ENCODE measurements around the gene PRODH. TPM values are rescaled to one million over a fixed set of nuclear protein-coding genes. Genes with fewer than 3 reads are reported as not detected.
A peak's percentile ranks its signal among the peaks of the same experiment; 100 is the strongest.
"Not testable (repeated sequence)": the region's sequence is repeated elsewhere in the genome, so short reads cannot be mapped to it uniquely, and the experiment has no call there.

PRODH gene
- total RNA-seq, 2 donors from 2014 or later = not detected

DNA sequence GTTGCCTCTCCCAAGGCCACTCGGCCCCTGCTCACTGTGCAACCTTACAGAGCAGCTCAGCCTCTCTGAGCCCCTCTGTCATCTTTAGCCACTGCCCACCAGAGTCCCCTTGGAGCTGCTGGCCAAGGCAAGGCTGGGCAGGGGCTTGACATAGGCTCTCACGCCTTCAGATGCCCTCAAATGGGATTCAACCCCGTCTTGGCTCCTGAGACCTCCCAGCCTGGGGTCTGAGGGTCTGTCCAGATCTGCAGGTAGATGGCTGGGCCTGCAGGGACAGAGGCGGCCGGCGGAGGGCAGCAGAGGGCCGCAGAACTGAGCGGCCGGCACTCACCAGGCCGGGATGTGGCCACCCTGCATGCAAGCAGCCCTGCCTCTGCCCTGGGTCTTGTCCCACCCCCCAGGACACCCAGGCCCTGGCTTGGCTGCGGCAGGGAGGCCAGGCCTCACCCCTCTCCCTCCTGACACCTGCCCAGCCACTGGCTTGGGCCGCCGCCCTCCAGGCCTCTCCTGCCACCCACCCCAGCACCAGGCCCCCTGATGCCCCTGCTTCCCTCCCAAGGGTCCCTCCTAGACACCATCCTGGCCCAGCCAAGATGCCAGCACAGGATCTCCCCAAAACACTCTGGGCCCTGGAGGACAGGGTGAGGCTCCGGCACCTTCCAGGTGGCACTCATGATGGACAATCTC lies 18.4 kb upstream of the PRODH start:
- peak; percentile 26 to 44 (median 38) for DNase-seq
- ATAC-seq = peak; percentile 79
- H3K9me3 ChIP-seq (ENCODE audit: control insufficient read depth, low read length, poor library complexity, severe bottlenecking); H3K4me3 Mint-ChIP-seq; H3K36me3 Mint-ChIP-seq (ENCODE audit: low read depth); H3K27ac Mint-ChIP-seq; H3K4me1 Mint-ChIP-seq: not testable (repeated sequence)
- H3K27me3 Mint-ChIP-seq = peaks cover 13% of the 10 kb centered on the region

DNA sequence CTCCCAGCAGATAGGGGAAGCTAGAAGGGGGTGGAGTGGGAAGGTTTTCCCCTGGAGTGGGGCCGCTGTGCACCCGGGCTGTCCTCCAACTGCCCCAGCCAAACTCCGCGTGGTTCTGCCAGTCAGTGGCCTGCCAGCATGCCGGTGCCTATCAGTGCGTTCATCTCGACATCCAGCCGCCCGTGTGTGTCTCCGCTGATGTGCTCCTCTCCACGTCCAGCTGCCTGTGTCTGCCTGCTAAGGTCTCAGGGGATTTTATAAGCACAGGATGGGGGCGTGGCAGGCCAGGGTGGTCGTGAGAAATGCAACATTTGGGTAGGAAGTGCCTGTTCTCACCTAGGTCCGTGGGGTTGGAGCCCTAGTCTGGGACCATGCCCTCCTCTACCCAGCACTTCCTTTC lies 17.0 kb upstream of the PRODH start:
- not testable (repeated sequence) for H3K4me3 Mint-ChIP-seq; H3K4me1 Mint-ChIP-seq; H3K9me3 ChIP-seq (ENCODE audit: control insufficient read depth, low read length, poor library complexity, severe bottlenecking); DNase-seq; ATAC-seq; H3K36me3 Mint-ChIP-seq (ENCODE audit: low read depth); H3K27ac Mint-ChIP-seq
- H3K27me3 Mint-ChIP-seq = peaks cover 21% of the 10 kb centered on the region

DNA sequence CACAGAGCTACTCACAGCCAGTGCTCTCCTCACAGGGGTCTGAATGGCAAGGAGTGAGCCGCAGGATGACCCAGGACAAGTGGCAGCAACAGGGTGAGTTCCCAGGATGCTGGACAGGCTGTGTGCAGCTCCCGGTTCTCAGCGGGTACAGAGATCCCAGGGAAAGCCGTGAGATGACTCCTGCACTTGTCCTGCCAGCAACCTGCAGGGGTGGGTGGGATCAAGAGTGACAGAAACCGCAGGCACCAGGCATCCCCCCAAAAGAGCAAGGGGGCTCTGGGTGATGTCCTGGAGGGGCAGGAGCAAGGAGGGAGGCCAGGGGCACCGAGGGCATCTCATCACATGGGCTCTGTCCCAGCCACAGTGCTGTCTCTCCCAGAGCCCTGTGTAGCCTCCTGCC lies 15.9 kb upstream of the PRODH start:
- no peak overlapping the region for H3K27ac Mint-ChIP-seq
- no peaks in the 10 kb centered on the region for H3K9me3 ChIP-seq (ENCODE audit: control insufficient read depth, low read length, poor library complexity, severe bottlenecking)
- ATAC-seq = no peak
- H3K36me3 Mint-ChIP-seq (ENCODE audit: low read depth) = no peaks in the 10 kb centered on the region
- DNase-seq = no peak
- peaks cover 27% of the 10 kb centered on the region for H3K27me3 Mint-ChIP-seq
- peaks cover 2% of the 10 kb centered on the region for H3K4me1 Mint-ChIP-seq
- no peak overlapping the region for H3K4me3 Mint-ChIP-seq

DNA sequence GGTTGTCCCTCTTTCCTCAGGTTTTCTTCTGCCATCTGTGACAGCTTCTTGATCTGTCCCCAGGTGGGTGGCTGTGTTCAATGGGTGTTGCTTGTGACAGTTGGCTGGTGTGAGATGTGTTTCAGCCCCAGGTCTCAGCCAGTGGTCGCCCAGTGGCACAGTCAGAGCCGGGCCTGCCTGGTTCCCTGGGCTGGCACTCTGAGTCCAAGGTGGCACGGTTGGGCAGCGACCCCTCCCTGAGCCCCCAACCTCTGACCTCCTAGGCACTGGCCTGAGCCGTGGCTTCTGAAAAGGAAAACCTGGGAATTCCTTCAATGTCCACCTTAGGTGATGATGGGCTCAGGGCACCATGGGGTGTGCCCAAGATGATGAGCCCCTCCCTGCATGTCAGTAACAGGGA lies 14.0 kb upstream of the PRODH start:
- DNase-seq = no peak
- no peaks in the 10 kb centered on the region for H3K36me3 Mint-ChIP-seq (ENCODE audit: low read depth)
- no peaks in the 10 kb centered on the region for H3K9me3 ChIP-seq (ENCODE audit: control insufficient read depth, low read length, poor library complexity, severe bottlenecking)
- no peak overlapping the region for H3K27ac Mint-ChIP-seq
- H3K4me1 Mint-ChIP-seq = no peaks in the 10 kb centered on the region
- no peak overlapping the region for H3K4me3 Mint-ChIP-seq
- peaks cover 27% of the 10 kb centered on the region for H3K27me3 Mint-ChIP-seq
- no peak for ATAC-seq

DNA sequence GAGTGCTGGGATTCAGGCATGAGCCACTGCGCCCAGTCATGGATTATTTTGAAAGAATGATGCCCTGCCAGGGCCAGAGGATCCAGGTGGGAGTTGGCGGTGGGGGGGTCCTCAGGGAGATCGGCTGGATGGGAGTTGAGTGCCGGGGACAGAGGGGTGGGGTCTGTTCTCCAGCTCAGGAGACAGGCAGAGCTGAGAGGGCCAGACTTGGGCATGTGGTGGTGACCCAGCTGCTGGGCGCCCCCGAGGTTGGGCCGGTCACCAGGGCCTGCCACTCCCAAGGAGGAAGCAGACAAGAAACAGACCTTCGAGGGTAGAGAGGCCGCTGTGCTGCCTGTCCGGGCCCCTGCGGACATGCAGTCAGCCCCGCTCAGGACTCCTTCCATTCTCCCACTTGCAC lies 11.8 kb upstream of the PRODH start:
- DNase-seq = no peak
- no peaks in the 10 kb centered on the region for H3K36me3 Mint-ChIP-seq (ENCODE audit: low read depth)
- H3K27ac Mint-ChIP-seq = no peak overlapping the region
- H3K9me3 ChIP-seq (ENCODE audit: control insufficient read depth, low read length, poor library complexity, severe bottlenecking) = no peaks in the 10 kb centered on the region
- ATAC-seq = no peak
- peaks cover 27% of the 10 kb centered on the region for H3K27me3 Mint-ChIP-seq
- H3K4me3 Mint-ChIP-seq = no peak overlapping the region
- no peaks in the 10 kb centered on the region for H3K4me1 Mint-ChIP-seq

DNA sequence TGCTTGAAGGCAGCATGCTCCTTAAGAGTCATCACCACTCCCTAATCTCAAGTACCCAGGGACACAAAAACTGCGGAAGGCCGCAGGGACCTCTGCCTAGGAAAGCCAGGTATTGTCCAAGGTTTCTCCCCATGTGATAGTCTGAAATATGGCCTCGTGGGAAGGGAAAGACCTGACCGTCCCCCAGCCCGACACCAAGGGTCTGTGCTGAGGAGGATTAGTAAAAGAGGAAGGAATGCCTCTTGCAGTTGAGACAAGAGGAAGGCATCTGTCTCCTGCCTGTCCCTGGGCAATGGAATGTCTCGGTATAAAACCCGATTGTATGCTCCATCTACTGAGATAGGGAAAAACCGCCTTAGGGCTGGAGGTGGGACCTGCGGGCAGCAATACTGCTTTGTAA lies 11.0 kb upstream of the PRODH start:
- H3K27ac Mint-ChIP-seq; DNase-seq; H3K4me3 Mint-ChIP-seq; H3K4me1 Mint-ChIP-seq; ATAC-seq; H3K9me3 ChIP-seq (ENCODE audit: control insufficient read depth, low read length, poor library complexity, severe bottlenecking); H3K36me3 Mint-ChIP-seq (ENCODE audit: low read depth): not testable (repeated sequence)
- H3K27me3 Mint-ChIP-seq = peaks cover 27% of the 10 kb centered on the region

DNA sequence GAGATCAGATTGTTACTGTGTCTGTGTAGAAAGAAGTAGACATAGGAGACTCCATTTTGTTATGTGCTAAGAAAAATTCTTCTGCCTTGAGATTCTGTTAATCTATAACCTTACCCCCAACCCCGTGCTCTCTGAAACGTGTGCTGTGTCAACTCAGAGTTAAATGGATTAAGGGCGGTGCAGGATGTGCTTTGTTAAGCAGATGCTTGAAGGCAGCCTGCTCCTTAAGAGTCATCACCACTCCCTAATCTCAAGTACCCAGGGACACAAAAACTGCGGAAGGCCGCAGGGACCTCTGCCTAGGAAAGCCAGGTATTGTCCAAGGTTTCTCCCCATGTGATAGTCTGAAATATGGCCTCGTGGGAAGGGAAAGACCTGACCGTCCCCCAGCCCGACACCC lies 2.6 kb upstream of the PRODH start:
- not testable (repeated sequence) for ATAC-seq; H3K27me3 Mint-ChIP-seq; H3K36me3 Mint-ChIP-seq (ENCODE audit: low read depth); DNase-seq; H3K4me3 Mint-ChIP-seq; H3K9me3 ChIP-seq (ENCODE audit: control insufficient read depth, low read length, poor library complexity, severe bottlenecking); H3K27ac Mint-ChIP-seq; H3K4me1 Mint-ChIP-seq

DNA sequence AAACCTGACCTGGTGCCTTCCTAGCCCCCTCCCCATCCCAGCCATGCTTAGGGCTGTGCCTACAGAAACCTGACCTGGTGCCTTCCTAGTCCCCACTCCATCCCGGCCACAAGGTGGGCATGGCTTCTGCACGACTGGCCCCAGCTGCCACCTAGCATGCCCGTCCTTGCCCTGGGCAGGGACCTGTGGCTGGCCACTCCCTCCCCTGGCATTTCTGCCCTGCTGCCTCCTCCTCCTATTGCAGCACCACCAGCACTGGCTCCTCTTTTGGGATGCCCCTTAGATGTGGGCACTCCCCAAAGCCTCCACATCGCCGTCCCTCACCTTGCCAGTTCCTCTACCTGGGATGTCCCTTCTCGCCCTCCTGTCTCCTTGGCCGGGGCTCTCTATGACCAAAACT lies 1.4 kb downstream of the PRODH start:
- H3K27me3 Mint-ChIP-seq; ATAC-seq; DNase-seq; H3K4me1 Mint-ChIP-seq; H3K36me3 Mint-ChIP-seq (ENCODE audit: low read depth); H3K27ac Mint-ChIP-seq; H3K4me3 Mint-ChIP-seq; H3K9me3 ChIP-seq (ENCODE audit: control insufficient read depth, low read length, poor library complexity, severe bottlenecking): not testable (repeated sequence)

DNA sequence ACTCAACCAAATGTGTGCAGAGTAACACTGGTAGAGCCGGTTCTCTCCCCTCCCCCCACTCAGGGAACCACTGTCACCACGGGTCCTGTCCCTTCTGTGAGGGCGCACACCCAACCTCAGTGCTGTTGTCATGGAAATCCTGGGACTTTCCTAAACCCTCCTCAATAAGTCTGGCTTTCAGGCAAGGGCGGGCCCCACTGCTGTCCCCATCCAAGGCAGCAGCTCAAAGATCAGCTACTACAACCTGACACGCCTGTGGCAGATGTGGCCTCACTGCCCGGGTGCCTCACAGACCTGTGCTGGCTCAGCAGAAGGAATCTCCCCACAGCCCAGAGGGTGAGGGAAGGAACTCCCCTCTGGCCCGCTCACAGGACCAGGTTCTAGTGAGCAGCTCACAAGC lies 2.2 kb downstream of the PRODH start:
- DNase-seq (no peak), ATAC-seq (no peak)
- no peak overlapping the region for H3K27ac Mint-ChIP-seq
- H3K9me3 ChIP-seq (ENCODE audit: control insufficient read depth, low read length, poor library complexity, severe bottlenecking) = no peaks in the 10 kb centered on the region
- H3K4me1 Mint-ChIP-seq = no peaks in the 10 kb centered on the region
- no peaks in the 10 kb centered on the region for H3K27me3 Mint-ChIP-seq
- H3K36me3 Mint-ChIP-seq (ENCODE audit: low read depth) = no peaks in the 10 kb centered on the region
- H3K4me3 Mint-ChIP-seq = no peak overlapping the region

DNA sequence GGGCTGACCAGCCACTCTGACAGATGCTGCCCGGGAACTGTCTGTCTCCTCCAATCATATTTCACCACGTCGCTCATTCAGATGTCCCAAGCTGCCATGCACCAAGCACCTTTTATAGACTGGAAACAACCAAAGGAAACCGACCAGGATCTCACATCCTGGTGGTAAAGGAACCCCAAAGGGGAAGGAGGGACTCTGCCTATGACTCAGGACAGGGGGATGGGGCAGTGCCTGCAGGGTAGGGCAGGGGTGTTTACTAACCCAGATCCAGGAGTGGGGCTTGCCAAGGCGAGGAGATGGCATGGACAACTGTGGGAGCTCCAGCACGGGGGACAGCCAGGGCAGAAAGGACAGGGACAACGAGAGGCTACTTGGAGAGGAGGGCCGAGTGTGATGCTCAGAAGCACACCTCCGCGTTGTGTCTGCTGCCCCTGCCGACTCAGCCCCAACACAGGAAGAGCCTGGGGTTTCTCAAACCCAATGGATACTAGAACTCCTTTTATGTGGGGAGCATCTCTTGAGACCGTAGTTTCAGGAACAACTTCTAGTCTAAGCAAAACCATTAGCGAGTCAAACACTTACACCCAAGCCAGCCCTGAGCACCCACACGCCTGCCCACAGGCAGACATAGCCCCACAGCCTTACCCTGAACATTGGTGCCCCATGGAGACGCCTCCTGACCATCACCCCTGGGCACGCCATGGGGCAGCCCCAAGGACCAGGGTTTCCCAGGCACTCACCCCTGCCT lies 4.0 kb downstream of the PRODH start:
- Mint-ChIP-seq H3K4me3 (no peak overlapping the region), H3K27ac (no peak overlapping the region)
- no peak for DNase-seq

DNA sequence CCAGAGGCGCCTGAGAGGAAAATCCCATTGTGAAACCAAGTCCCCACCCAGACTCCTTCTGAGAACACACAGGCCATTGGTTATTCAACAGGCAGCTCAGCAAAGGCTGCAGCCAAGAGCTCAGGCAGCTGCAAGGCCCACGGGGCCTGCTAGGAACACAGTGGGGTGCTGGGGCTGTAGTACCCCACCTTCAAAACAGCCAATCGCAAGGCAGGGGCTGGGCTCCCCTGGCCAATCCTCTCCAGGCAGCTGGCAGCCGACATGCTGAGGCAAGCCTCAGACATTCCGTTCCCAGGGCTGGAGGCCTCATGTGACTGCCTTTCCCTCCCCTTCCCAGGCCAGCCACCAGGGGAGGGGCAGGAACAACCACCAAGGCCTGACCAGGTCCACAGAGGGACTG lies 6.6 kb downstream of the PRODH start:
- Mint-ChIP-seq H3K4me1 (no peaks in the 10 kb centered on the region), H3K4me3 (no peak overlapping the region), H3K27me3 (no peaks in the 10 kb centered on the region), H3K27ac (no peak overlapping the region), H3K36me3 (ENCODE audit: low read depth) (no peaks in the 10 kb centered on the region)
- no peak for ATAC-seq
- no peak for DNase-seq
- H3K9me3 ChIP-seq (ENCODE audit: control insufficient read depth, low read length, poor library complexity, severe bottlenecking) = no peaks in the 10 kb centered on the region

More for the DNA sequence above, 4.0 kb downstream of the PRODH start:
- Mint-ChIP-seq H3K4me1 (no peaks in the 10 kb centered on the region), H3K27me3 (no peaks in the 10 kb centered on the region), H3K36me3 (ENCODE audit: low read depth) (no peaks in the 10 kb centered on the region)
- H3K9me3 ChIP-seq (ENCODE audit: control insufficient read depth, low read length, poor library complexity, severe bottlenecking) = no peaks in the 10 kb centered on the region
- no peak for ATAC-seq

DNA sequence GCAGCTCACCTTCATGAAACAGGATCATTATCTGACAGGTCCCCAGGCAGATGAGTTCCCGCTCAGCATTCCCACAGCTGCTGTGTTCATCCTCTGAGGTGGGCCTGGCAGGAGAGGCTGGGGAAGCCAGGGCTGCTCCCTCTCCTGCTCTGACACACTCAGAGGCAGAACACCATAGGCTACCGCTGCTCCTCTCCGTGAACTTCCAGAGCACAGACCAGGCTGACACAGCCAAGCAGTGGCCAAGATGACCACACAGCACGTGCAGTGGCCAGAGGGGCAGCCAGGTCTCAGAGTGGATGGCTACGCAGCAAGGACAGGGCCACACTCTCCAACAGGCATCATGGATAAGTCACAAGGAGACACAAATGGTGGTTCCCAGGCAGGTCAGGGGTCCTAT lies 8.5 kb downstream of the PRODH start:
- no peak for ATAC-seq
- Mint-ChIP-seq H3K36me3 (ENCODE audit: low read depth) (no peaks in the 10 kb centered on the region), H3K27me3 (no peaks in the 10 kb centered on the region), H3K4me3 (no peak overlapping the region), H3K4me1 (no peaks in the 10 kb centered on the region), H3K27ac (no peak overlapping the region)
- DNase-seq = no peak
- H3K9me3 ChIP-seq (ENCODE audit: control insufficient read depth, low read length, poor library complexity, severe bottlenecking) = no peaks in the 10 kb centered on the region

DNA sequence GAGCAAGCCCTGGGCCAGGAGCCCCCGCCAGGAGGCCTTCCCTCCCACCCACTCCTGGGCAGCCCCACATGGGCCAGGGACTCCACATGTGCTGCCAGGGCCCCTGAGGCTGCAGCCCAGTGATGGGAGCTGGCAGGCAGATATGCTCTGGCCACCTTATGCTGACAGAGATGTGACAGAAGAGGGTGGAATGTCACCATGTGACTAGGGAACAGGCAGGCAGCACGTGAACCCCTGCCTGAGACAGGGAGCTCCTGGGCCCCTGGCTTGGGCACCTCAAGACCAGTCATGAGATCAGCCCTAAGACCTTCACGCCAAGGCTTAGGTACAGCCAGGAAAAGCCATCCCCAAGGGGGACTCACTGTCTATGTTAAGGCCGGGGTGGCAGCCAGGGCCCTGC lies 9.1 kb downstream of the PRODH start:
- Mint-ChIP-seq H3K27me3 (no peaks in the 10 kb centered on the region), H3K36me3 (ENCODE audit: low read depth) (no peaks in the 10 kb centered on the region), H3K4me1 (no peaks in the 10 kb centered on the region), H3K4me3 (no peak overlapping the region), H3K27ac (no peak overlapping the region)
- ATAC-seq (no peak), DNase-seq (no peak)
- H3K9me3 ChIP-seq (ENCODE audit: control insufficient read depth, low read length, poor library complexity, severe bottlenecking) = no peaks in the 10 kb centered on the region

All from T-helper 17 cell (primary cell).